Measurements from ENCODE around the gene LAMC2. TPM values are rescaled to one million over a fixed set of nuclear protein-coding genes. Genes with fewer than 3 reads are reported as not detected.

The LAMC2 gene
- total and polyA plus RNA-seq, 9 of the 15 experiments (the other 6 are each of a cell fraction or from before 2014, with no cell fraction given), result 0.02 to 0.03 TPM; not detected in 7

DNA sequence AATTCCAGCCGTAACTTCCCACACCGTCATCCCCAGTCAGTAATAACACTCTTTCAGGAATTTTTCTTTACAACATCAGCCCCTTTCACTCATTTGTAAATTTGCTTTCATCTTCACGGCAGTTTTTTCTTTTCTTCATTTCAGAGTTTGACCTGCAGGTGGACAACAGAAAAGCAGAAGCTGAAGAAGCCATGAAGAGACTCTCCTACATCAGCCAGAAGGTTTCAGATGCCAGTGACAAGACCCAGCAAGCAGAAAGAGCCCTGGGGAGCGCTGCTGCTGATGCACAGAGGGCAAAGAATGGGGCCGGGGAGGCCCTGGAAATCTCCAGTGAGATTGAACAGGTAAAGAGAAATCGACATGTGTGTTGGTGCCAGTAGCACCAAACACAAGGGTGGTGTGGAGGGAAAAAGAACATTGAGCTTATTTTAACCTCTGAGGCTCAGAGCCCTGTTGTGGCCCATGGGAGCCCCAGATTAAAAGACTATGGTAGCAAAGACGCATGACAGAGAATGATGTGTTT is 53.2 kb downstream of the LAMC2 start:
- Histone ChIP-seq H3K9me3 (replicated peaks; ENCODE audit: control insufficient read depth, insufficient read depth, low read depth, low read length) (no peaks in the 10 kb centered on the region), H2AFZ (ENCODE audit: low read depth, low read length) (no peak overlapping the region), H4K20me1 (replicated peaks; ENCODE audit: control insufficient read depth, insufficient read depth, low read length) (no peaks in the 10 kb centered on the region), H3K36me3 (ENCODE audit: control insufficient read depth, insufficient read depth, low read length) (no peaks in the 10 kb centered on the region), H3K27me3 (ENCODE audit: control insufficient read depth in 2 of 2, insufficient read depth in 2 of 2, low read length in 2 of 2) (peaks cover 6 to 23% of the 10 kb centered on the region in 2 experiments), H3K79me2 (ENCODE audit: control insufficient read depth, insufficient read depth, low read length) (no peaks in the 10 kb centered on the region), H3K9ac (ENCODE audit: insufficient read depth in 1 of 2, low read depth in 2 of 2, low read length in 2 of 2) (no peak overlapping the region), H3K4me1 (replicated peaks in 1 of 2; ENCODE audit: control insufficient read depth in 2 of 2, insufficient read depth in 2 of 2, low read length in 2 of 2) (no peaks in the 10 kb centered on the region), H3K4me3 (no peak overlapping the region), H3K9me1 (ENCODE audit: control insufficient read depth, insufficient read depth, low read length) (no peaks in the 10 kb centered on the region), H3K4me2 (ENCODE audit: insufficient read depth, low read length) (no peak overlapping the region), H3K27ac (ENCODE audit: extremely low read depth, low read depth, low read length) (no peak overlapping the region)
- 0% methylated on average over 7 of the region's 7 CpGs for WGBS (ENCODE audit: insufficient coverage, low coverage, missing lambda C conversion rate)
- ChIA-PET CTCF (ENCODE audit: low intra/inter-chr PET ratio) (no interaction called here), POLR2A (interaction anchor here (1.0 kb wide), 1 partner anchor 23 kb away, joined by 3 read pairs; no protein-coding TSS in a partner anchor)
- intact Hi-C loops (cut with micrococcal nuclease) (no loop called here), in situ Hi-C loops (cut with MboI) (loop anchor here (25.0 kb wide), 1 partner anchor 277 kb away; the partner anchor contains the start of gene SHCBP1L)
- no peak for DNase-seq (ENCODE audit: extremely low read depth in 1 of 4, low spot score in 3 of 4)
- no TSS peak for BruUV-seq (replicated peaks)
- no peak for FAIRE-seq
- no peak for ATAC-seq
- TF ChIP-seq, protein P1, sequence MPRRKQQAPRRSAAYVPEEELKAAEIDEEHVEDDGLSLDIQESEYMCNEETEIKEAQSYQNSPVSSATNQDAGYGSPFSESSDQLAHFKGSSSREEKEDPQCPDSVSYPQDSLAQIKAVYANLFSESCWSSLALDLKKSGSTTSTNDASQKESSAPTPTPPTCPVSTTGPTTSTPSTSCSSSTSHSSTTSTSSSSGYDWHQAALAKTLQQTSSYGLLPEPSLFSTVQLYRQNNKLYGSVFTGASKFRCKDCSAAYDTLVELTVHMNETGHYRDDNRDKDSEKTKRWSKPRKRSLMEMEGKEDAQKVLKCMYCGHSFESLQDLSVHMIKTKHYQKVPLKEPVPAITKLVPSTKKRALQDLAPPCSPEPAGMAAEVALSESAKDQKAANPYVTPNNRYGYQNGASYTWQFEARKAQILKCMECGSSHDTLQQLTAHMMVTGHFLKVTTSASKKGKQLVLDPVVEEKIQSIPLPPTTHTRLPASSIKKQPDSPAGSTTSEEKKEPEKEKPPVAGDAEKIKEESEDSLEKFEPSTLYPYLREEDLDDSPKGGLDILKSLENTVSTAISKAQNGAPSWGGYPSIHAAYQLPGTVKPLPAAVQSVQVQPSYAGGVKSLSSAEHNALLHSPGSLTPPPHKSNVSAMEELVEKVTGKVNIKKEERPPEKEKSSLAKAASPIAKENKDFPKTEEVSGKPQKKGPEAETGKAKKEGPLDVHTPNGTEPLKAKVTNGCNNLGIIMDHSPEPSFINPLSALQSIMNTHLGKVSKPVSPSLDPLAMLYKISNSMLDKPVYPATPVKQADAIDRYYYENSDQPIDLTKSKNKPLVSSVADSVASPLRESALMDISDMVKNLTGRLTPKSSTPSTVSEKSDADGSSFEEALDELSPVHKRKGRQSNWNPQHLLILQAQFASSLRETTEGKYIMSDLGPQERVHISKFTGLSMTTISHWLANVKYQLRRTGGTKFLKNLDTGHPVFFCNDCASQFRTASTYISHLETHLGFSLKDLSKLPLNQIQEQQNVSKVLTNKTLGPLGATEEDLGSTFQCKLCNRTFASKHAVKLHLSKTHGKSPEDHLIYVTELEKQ (CRISPR knock-in tag; IDR thresholded peaks at IDR 0.05), result no peak
- TF ChIP-seq MIER1 (IDR thresholded peaks at IDR 0.05; ENCODE audit: low read depth) (no peak), SRF (CRISPR knock-in tag; IDR thresholded peaks at IDR 0.05) (no peak), POLR3G (IDR thresholded peaks at IDR 0.05; ENCODE audit: extremely low read depth, insufficient read length, insufficient replicate concordance) (no peak), LCOR (CRISPR knock-in tag; IDR thresholded peaks at IDR 0.05) (no peak), POLR2B (IDR thresholded peaks at IDR 0.05; ENCODE audit: low read depth, partially characterized antibody) (no peak), PTBP1 (IDR thresholded peaks at IDR 0.05; ENCODE audit: low read depth, low read length) (no peak), ZEB2 (IDR thresholded peaks at IDR 0.05) (no peak), YY1 (IDR thresholded peaks at IDR 0.05; ENCODE audit: borderline replicate concordance in 1 of 3, control insufficient read depth in 1 of 3, extremely low read depth in 1 of 3, insufficient read depth in 3 of 3, insufficient read length in 1 of 3, insufficient replicate concordance in 2 of 3, low read depth in 1 of 3, low read length in 2 of 3) (no peak)
- TF ChIP-seq, protein P2, sequence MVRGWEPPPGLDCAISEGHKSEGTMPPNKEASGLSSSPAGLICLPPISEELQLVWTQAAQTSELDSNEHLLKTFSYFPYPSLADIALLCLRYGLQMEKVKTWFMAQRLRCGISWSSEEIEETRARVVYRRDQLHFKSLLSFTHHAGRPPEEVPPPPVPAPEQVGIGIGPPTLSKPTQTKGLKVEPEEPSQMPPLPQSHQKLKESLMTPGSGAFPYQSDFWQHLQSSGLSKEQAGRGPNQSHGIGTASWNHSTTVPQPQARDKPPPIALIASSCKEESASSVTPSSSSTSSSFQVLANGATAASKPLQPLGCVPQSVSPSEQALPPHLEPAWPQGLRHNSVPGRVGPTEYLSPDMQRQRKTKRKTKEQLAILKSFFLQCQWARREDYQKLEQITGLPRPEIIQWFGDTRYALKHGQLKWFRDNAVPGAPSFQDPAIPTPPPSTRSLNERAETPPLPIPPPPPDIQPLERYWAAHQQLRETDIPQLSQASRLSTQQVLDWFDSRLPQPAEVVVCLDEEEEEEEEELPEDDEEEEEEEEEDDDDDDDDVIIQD (CRISPR knock-in tag; IDR thresholded peaks at IDR 0.05), result no peak
